Calu3 (cell line): ENCODE results near the gene NHP2. TPM values are rescaled to one million over a fixed set of nuclear protein-coding genes. Genes with fewer than 3 reads are reported as not detected.
"Not testable (repeated sequence)": the region's sequence is repeated elsewhere in the genome, so short reads cannot be mapped to it uniquely, and the experiment has no call there.

Experiments used
- BruUV-seq: library from RNA; stranded (reverse); fragments of 400-500 nt; replicated peaks from 2 replicates; lab custom pipeline; 2021; lab: Mats Ljungman, UMichigan
- CTCF ChIA-PET: fragments of 300-600 bp; sonication (Branson Sonifier 250); formaldehyde crosslinking; loops from one replicate; lab custom pipeline; 2022; ENCODE audit warnings: antibody characterized with exemption; lab: Charles Lee
- DNase-seq: peaks from one replicate; pipeline ENCODE4 v3.0.0; 2022
- H3K27ac Mint-ChIP-seq: one replicate; pipeline ENCODE4 v1.8.0; 2022; ENCODE audit warnings: mixed read lengths; ENCODE audit not compliant: unreplicated experiment
- H3K27me3 Mint-ChIP-seq: one replicate; pipeline ENCODE4 v1.8.0; 2022; ENCODE audit warnings: mixed read lengths; ENCODE audit not compliant: unreplicated experiment
- H3K36me3 Mint-ChIP-seq: one replicate; pipeline ENCODE4 v1.8.0; 2022; ENCODE audit warnings: mild to moderate bottlenecking, moderate library complexity, mixed read lengths; ENCODE audit not compliant: insufficient read depth, unreplicated experiment
- H3K4me1 Mint-ChIP-seq: one replicate; pipeline ENCODE4 v1.8.0; 2022; ENCODE audit warnings: mild to moderate bottlenecking, low read depth, mixed read lengths; ENCODE audit not compliant: unreplicated experiment
- H3K4me3 Mint-ChIP-seq: one replicate; pipeline ENCODE4 v1.8.0; 2022; ENCODE audit warnings: mild to moderate bottlenecking, low read depth, moderate library complexity, mixed read lengths; ENCODE audit not compliant: unreplicated experiment
- H3K9me3 Mint-ChIP-seq: one replicate; pipeline ENCODE4 v1.8.0; 2022; ENCODE audit warnings: low read depth, mixed read lengths; ENCODE audit not compliant: unreplicated experiment
- intact Hi-C: fragments of 100-400 bp; cut with micrococcal nuclease; formaldehyde crosslinking; loops from one replicate; pipeline ENCODE4 v1.10.0; 2022; ENCODE audit not compliant: unreplicated experiment
- total RNA-seq: library from RNA; stranded (reverse); gene quantifications from 2 replicates; pipeline ENCODE4 v1.2.3, GENCODE V29; 2022
- TF ChIP-seq, protein P1 (sequence below): fragments of 200-600 bp; IDR thresholded peaks from one replicate; pipeline ENCODE4 v1.8.0; 2022; ENCODE audit warnings: antibody characterized with exemption; ENCODE audit not compliant: unreplicated experiment

The NHP2 gene
- total RNA-seq, 1 experiment from 2014 or later = 182 TPM

DNA sequence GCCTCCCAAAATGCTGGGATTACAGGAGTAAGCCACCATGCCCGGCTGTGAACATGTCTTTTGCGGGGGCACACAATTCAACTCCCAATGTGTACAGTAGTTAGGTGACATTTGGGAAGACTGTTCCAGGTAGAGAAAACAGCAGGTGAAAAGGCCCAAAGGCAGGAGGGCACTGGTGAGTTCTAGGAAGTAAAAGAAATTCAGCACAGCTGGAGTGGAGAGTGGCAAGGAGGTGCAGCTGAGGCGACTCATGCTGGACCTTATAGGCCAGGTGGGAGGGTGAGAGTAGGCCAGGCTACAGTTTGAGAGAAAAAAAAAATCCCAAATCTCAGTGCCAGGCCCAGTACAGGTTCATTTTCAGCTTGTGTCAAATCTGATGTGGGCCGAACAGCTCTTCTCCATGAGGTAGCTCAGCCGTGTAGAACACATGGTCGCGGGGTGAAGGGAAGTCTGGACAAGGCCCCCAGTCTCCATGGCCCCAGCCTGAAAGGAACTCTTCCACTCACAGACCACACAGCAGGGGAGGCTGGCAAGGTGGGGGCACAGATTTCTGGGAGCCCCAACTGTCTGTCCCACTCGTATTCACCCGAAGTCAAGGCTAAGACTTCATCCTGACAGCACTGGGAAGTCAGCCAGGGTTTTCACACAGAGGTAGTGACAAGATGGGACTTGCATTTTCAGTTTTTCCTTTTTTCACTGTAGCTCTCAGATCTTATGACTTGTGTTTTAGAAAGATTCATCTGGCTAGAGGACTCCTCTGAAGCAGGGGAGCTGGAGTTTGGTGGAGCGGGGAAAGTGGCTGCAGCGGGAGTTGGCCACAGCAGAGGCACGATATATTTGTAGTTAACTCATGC, 46.1 kb upstream of the NHP2 start:
- intact Hi-C loops = no loop called here
- CTCF ChIA-PET = interaction anchor here (0.5 kb wide), 1 partner anchor 123 kb away, joined by 5 read pairs; no protein-coding TSS in a partner anchor
- no TSS peak for BruUV-seq
- TF ChIP-seq, protein P1, sequence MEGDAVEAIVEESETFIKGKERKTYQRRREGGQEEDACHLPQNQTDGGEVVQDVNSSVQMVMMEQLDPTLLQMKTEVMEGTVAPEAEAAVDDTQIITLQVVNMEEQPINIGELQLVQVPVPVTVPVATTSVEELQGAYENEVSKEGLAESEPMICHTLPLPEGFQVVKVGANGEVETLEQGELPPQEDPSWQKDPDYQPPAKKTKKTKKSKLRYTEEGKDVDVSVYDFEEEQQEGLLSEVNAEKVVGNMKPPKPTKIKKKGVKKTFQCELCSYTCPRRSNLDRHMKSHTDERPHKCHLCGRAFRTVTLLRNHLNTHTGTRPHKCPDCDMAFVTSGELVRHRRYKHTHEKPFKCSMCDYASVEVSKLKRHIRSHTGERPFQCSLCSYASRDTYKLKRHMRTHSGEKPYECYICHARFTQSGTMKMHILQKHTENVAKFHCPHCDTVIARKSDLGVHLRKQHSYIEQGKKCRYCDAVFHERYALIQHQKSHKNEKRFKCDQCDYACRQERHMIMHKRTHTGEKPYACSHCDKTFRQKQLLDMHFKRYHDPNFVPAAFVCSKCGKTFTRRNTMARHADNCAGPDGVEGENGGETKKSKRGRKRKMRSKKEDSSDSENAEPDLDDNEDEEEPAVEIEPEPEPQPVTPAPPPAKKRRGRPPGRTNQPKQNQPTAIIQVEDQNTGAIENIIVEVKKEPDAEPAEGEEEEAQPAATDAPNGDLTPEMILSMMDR = no peak
- Mint-ChIP-seq H3K4me3 (no peak overlapping the region), H3K27me3 (peaks cover 30% of the 10 kb centered on the region), H3K27ac (no peak overlapping the region), H3K4me1 (no peaks in the 10 kb centered on the region), H3K9me3 (no peaks in the 10 kb centered on the region), H3K36me3 (peaks cover 21% of the 10 kb centered on the region)
- no peak for DNase-seq

DNA sequence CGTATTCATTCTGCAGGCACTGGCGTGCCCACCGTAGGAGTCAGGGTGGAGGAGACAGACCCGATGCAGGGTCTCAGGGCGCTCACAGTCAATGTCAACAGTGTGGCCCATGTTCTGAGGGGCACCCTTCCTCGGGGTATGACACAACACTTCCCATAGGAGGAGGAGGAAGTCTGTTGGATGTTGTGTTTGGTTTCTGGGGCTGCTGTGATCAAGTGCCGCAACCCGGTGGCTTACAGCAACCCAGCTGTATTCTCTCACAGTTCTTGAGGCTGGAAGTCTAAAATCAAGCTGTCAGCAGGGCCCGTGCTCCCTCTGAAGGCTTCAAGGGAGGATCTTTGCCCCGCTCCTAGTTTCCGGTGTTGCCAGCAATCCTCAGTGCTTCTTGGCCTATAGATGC, 45.0 kb upstream of the NHP2 start:
- BruUV-seq = no TSS peak
- intact Hi-C loops = no loop called here
- no peak overlapping the region for H3K4me3 Mint-ChIP-seq
- no peak overlapping the region for H3K27ac Mint-ChIP-seq
- no peak for DNase-seq
- no peaks in the 10 kb centered on the region for H3K9me3 Mint-ChIP-seq
- peaks cover 10% of the 10 kb centered on the region for H3K36me3 Mint-ChIP-seq
- TF ChIP-seq, protein P1 = no peak
- CTCF ChIA-PET = no interaction called here
- peaks cover 30% of the 10 kb centered on the region for H3K27me3 Mint-ChIP-seq
- H3K4me1 Mint-ChIP-seq = no peaks in the 10 kb centered on the region

DNA sequence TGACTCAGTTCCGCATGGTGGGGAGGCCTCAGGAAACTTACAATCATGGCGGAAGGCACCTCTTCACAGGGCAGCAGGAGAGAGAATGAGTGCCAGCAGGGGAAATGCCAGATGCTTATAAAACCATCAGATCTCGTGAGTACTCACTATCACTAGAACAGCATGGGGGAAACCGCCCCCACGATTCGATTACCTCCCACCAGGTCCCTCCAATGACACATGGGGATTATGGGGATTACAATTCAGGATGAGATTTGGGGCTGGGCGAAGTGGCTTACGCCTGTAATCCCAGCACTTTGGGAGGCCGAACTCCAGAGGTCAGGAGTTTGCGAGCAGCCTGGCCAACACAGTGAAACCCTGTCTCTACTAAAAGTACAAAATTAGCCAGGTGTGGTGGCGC, 44.5 kb upstream of the NHP2 start:
- CTCF ChIA-PET, H3K9me3 Mint-ChIP-seq, DNase-seq, H3K27ac Mint-ChIP-seq, H3K36me3 Mint-ChIP-seq, H3K4me1 Mint-ChIP-seq, intact Hi-C loops, BruUV-seq, H3K4me3 Mint-ChIP-seq: not testable (repeated sequence)
- H3K27me3 Mint-ChIP-seq = peaks cover 36% of the 10 kb centered on the region

DNA sequence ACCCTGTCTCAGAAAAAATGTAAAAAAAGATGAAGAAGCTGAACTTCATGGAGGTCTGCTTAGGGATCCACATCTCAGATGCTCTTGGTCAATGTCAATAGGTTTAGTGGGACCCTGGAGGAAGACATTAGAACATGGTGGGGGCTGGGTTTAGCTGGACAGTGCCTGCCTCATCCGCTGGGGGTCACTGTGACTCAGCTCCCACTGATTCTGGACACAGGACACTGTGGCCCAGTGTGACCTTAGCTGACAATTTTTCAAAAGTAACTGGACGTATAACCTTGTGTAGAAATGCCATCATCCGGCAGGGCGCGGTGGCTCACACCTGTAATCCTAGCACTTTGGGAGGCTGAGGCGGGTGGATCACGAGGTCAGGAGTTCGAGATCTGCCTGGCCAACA, 43.3 kb upstream of the NHP2 start:
- no peaks in the 10 kb centered on the region for H3K36me3 Mint-ChIP-seq
- peaks cover 46% of the 10 kb centered on the region for H3K27me3 Mint-ChIP-seq
- peaks cover 8% of the 10 kb centered on the region for H3K9me3 Mint-ChIP-seq
- H3K4me1 Mint-ChIP-seq = no peaks in the 10 kb centered on the region
- H3K4me3 Mint-ChIP-seq = no peak overlapping the region
- no TSS peak for BruUV-seq
- no peak for DNase-seq
- H3K27ac Mint-ChIP-seq = no peak overlapping the region
- CTCF ChIA-PET = interaction anchor here (0.8 kb wide), 1 partner anchor 683 kb away, joined by 3 read pairs; no protein-coding TSS in a partner anchor
- TF ChIP-seq, protein P1 = no peak
- intact Hi-C loops = no loop called here
